ENCODE measurements around the gene GRID1. TPM values are rescaled to one million over a fixed set of nuclear protein-coding genes. Genes with fewer than 3 reads are reported as not detected.

Gene GRID1
- total and polyA plus RNA-seq, 10 of the 15 experiments (the other 5 are each of a cell fraction or from before 2014, with no cell fraction given) = 0.04 to 0.62 (median 0.08) TPM; not detected in 5

GRCh38 chr10:85946713-85947326, 419.8 kb downstream of the GRID1 start (continued):
- TF ChIP-seq HSF1 (IDR thresholded peaks at IDR 0.05; ENCODE audit: low read depth, low read length) (no peak), TCF12 (IDR thresholded peaks at IDR 0.05; ENCODE audit: low read depth, low read length) (no peak), NFIC (IDR thresholded peaks at IDR 0.05; ENCODE audit: low read depth, low read length) (peak; percentile 63; the same call in 1 of the 2 replicates), STAT1 (conservative IDR thresholded peaks at IDR 0.05) (no peak), CHD2 (IDR thresholded peaks at IDR 0.05; ENCODE audit: borderline replicate concordance, low read depth, low read length) (peak; percentile 42; the same call in 1 of the 2 replicates), NR2F1 (conservative IDR thresholded peaks at IDR 0.05) (0 out of 2 replicates have a peak, but pooled peaks have one; percentile 27), USF1 (IDR thresholded peaks at IDR 0.05; ENCODE audit: borderline replicate concordance, extremely low read length, insufficient read depth, low read depth, low read length) (no peak), E4F1 (IDR thresholded peaks at IDR 0.05; ENCODE audit: borderline replicate concordance, partially characterized antibody) (no peak), KDM1A (IDR thresholded peaks at IDR 0.05; ENCODE audit: borderline replicate concordance) (no peak), MAX (IDR thresholded peaks at IDR 0.05; ENCODE audit: low read depth, low read length) (no peak), CHD1 (IDR thresholded peaks at IDR 0.05; ENCODE audit: low read depth, low read length) (no peak), CBFB (IDR thresholded peaks at IDR 0.05; ENCODE audit: low read depth) (peak; percentile 86), EED (IDR thresholded peaks at IDR 0.05; ENCODE audit: low read depth) (no peak; the same call in 1 of the 2 replicates), TAF1 (IDR thresholded peaks at IDR 0.05; ENCODE audit: borderline replicate concordance, low read depth, low read length) (no peak), BCLAF1 (IDR thresholded peaks at IDR 0.05) (no peak), TCF7 (IDR thresholded peaks at IDR 0.05; ENCODE audit: borderline replicate concordance) (no peak), PKNOX1 (IDR thresholded peaks at IDR 0.05) (no peak), NFYA (IDR thresholded peaks at IDR 0.05; ENCODE audit: borderline replicate concordance, low read depth, low read length) (no peak), BCL11A (IDR thresholded peaks at IDR 0.05; ENCODE audit: low read depth, low read length) (peak; percentile 46; the same call in 1 of the 2 replicates), BACH1 (IDR thresholded peaks at IDR 0.05; ENCODE audit: borderline replicate concordance) (no peak), IRF4 (IDR thresholded peaks at IDR 0.05; ENCODE audit: low read depth, low read length) (0 out of 2 replicates have a peak, but pooled peaks have one; percentile 11), KLF5 (IDR thresholded peaks at IDR 0.05; ENCODE audit: partially characterized antibody) (no peak)
